H1 (cell line): ENCODE data around the gene DHDH. TPM values are rescaled to one million over a fixed set of nuclear protein-coding genes. Genes with fewer than 3 reads are reported as not detected.

ENCODE experiments used
- CTCF ChIA-PET: fragments of 300-600 bp; sonication (Branson Sonifier 250); formaldehyde crosslinking; loops from one replicate; lab custom pipeline; 2021; ENCODE audit not compliant: partially characterized antibody; lab: Charles Lee
- POLR2A ChIA-PET: fragments of 300-600 bp; sonication (Branson Sonifier 250); formaldehyde crosslinking; loops from one replicate; lab custom pipeline; 2021; ENCODE audit warnings: inconsistent platforms; ENCODE audit not compliant: partially characterized antibody; lab: Charles Lee
- DNase-seq, 2 experiments: peaks; one replicate each; pipeline versions ENCODE4 v3.0.0 to v3.0.0-alpha.2; 2010 to 2022; ENCODE audit warnings: low spot score in 2 of 2, low read depth in 1 of 2, mixed read lengths in 1 of 2
- FAIRE-seq: peaks from 2 replicates; lab custom pipeline; 2011; peaks lifted over from hg19 to GRCh38; lab: Jason Lieb, UNC
- H2AFZ ChIP-seq: 2 replicates; pipeline ENCODE4 v1.8.1; 2012; ENCODE audit warnings: low read length, inconsistent platforms
- H2AK5ac ChIP-seq: 2 replicates; pipeline ENCODE4 v1.6.1; 2013; ENCODE audit warnings: low read depth, low read length
- H2BK120ac ChIP-seq: replicated peaks from 2 replicates; pipeline ENCODE3; 2013; ENCODE audit warnings: low read depth, low read length, inconsistent platforms
- H2BK12ac ChIP-seq: 2 replicates; pipeline ENCODE4 v1.6.1; 2013; ENCODE audit warnings: low read depth, low read length
- H2BK15ac ChIP-seq: 2 replicates; pipeline ENCODE4 v1.6.1; 2013; ENCODE audit warnings: low read length
- H2BK20ac ChIP-seq: 2 replicates; pipeline ENCODE4 v1.6.1; 2013; ENCODE audit warnings: low read length
- H2BK5ac ChIP-seq: 2 replicates; pipeline ENCODE4 v1.6.1; 2013; ENCODE audit warnings: low read depth, low read length
- H3K14ac ChIP-seq: 2 replicates; pipeline ENCODE4 v1.6.1; 2013; ENCODE audit warnings: inconsistent platforms; ENCODE audit not compliant: insufficient read length
- H3K18ac ChIP-seq: 2 replicates; pipeline ENCODE4 v1.6.1; 2013; ENCODE audit warnings: low read length; ENCODE audit errors: extremely low read depth
- H3K23ac ChIP-seq: 2 replicates; pipeline ENCODE4 v1.6.1; 2013; ENCODE audit warnings: inconsistent platforms; ENCODE audit not compliant: insufficient read length
- H3K23me2 ChIP-seq: 2 replicates; pipeline ENCODE4 v1.6.1; 2013; ENCODE audit warnings: low read depth, low read length
- H3K27ac ChIP-seq: 2 replicates; pipeline ENCODE4 v1.6.1; 2011; ENCODE audit warnings: low read depth, low read length, inconsistent platforms
- H3K27me3 ChIP-seq, 4 experiments: replicated peaks in 1 of 4; 1 replicate in 1 of 4; 2 replicates in 3 of 4; pipeline versions ENCODE4 v1.6.1 to v1.8.1; 2011 to 2013; ENCODE audit warnings: low read length in 3 of 4, mild to moderate bottlenecking in 3 of 4, inconsistent platforms in 2 of 4, mixed read lengths in 2 of 4, moderate library complexity in 1 of 4; ENCODE audit not compliant: control insufficient read depth in 3 of 4, insufficient read depth in 3 of 4; ENCODE audit errors: extremely low read depth in 1 of 4
- H3K36me3 ChIP-seq, 4 experiments: 2 replicates each; pipeline versions ENCODE4 v1.6.1 to v1.8.1; 2011 to 2013; ENCODE audit warnings: mild to moderate bottlenecking in 4 of 4, low read length in 3 of 4, moderate library complexity in 2 of 4, control low read depth in 1 of 4, inconsistent platforms in 1 of 4; ENCODE audit not compliant: insufficient read depth in 4 of 4, control insufficient read depth in 2 of 4
- H3K4ac ChIP-seq: replicated peaks from 2 replicates; pipeline ENCODE3; 2013; ENCODE audit warnings: low read length, low read depth, mixed read lengths, inconsistent platforms; ENCODE audit not compliant: insufficient read length
- H3K4me1 ChIP-seq, 4 experiments: replicated peaks in 1 of 4; 1 replicate in 1 of 4; 2 replicates in 3 of 4; pipeline versions ENCODE4 v1.6.1 to v1.8.1; 2011 to 2013; ENCODE audit warnings: low read length in 3 of 4, inconsistent platforms in 2 of 4, mixed read lengths in 1 of 4; ENCODE audit not compliant: insufficient read depth in 4 of 4, control insufficient read depth in 3 of 4
- H3K4me2 ChIP-seq, 2 experiments: 2 replicates each; pipeline versions ENCODE4 v1.6.1 to v1.8.1; 2011 to 2013; ENCODE audit warnings: low read depth in 2 of 2, low read length in 2 of 2, control low read depth in 1 of 2, inconsistent platforms in 1 of 2, mild to moderate bottlenecking in 1 of 2; ENCODE audit not compliant: insufficient read depth in 1 of 2
- H3K4me3 ChIP-seq, 4 experiments: fragments of 200-600, 300-600 bp in 1 of 4; sonication (generic), shearing (Covaris generic), sonication (Bioruptor Twin) in 1 of 4; 2 replicates each; pipeline versions ENCODE4 v1.5.1 to v1.8.1; 2011 to 2016; ENCODE audit warnings: low read length in 4 of 4, low read depth in 3 of 4, control low read depth in 2 of 4, inconsistent platforms in 2 of 4, mild to moderate bottlenecking in 2 of 4, mixed read lengths in 1 of 4, moderate library complexity in 1 of 4; ENCODE audit not compliant: insufficient read depth in 2 of 4; ENCODE audit errors: extremely low read depth in 1 of 4
- H3K56ac ChIP-seq: replicated peaks from 2 replicates; pipeline ENCODE3; 2013; ENCODE audit warnings: low read depth, mild to moderate bottlenecking, mixed read lengths, low read length, inconsistent platforms; ENCODE audit not compliant: insufficient read length
- H3K79me1 ChIP-seq: 2 replicates; pipeline ENCODE4 v1.6.1; 2013; ENCODE audit warnings: low read depth, low read length, control low read depth
- H3K79me2 ChIP-seq, 2 experiments: 2 replicates each; pipeline versions ENCODE4 v1.6.1 to v1.8.1; 2012 to 2013; ENCODE audit warnings: low read length in 2 of 2, mild to moderate bottlenecking in 2 of 2, inconsistent platforms in 1 of 2; ENCODE audit not compliant: insufficient read depth in 2 of 2, control insufficient read depth in 1 of 2
- H3K9ac ChIP-seq, 4 experiments: replicated peaks in 1 of 4; 1 replicate in 1 of 4; 2 replicates in 3 of 4; pipeline versions ENCODE4 v1.6.1 to v1.8.1; 2011 to 2013; ENCODE audit warnings: low read depth in 3 of 4, low read length in 3 of 4, control low read depth in 2 of 4, mild to moderate bottlenecking in 2 of 4, moderate library complexity in 2 of 4, inconsistent platforms in 1 of 4; ENCODE audit errors: extremely low read depth in 1 of 4
- H3K9me3 ChIP-seq, 2 experiments: 2 replicates each; pipeline versions ENCODE4 v1.6.1 to v1.8.1; 2012 to 2013; ENCODE audit warnings: mild to moderate bottlenecking in 2 of 2, moderate library complexity in 2 of 2, control low read depth in 1 of 2, inconsistent platforms in 1 of 2, low read depth in 1 of 2, low read length in 1 of 2, mixed read lengths in 1 of 2; ENCODE audit not compliant: insufficient read depth in 2 of 2
- H4K20me1 ChIP-seq, 2 experiments: replicated peaks in 1 of 2; 2 replicates each; pipeline versions ENCODE3 to v1.8.1; 2011 to 2013; ENCODE audit warnings: inconsistent platforms in 2 of 2, low read length in 2 of 2, mild to moderate bottlenecking in 1 of 2; ENCODE audit not compliant: insufficient read depth in 2 of 2, control insufficient read depth in 1 of 2
- H4K5ac ChIP-seq: 2 replicates; pipeline ENCODE4 v1.6.1; 2013; ENCODE audit warnings: low read length, low read depth, mixed read lengths, inconsistent platforms; ENCODE audit not compliant: insufficient read length
- H4K8ac ChIP-seq: 2 replicates; pipeline ENCODE4 v1.8.0; 2013; ENCODE audit warnings: mild to moderate bottlenecking, moderate library complexity, low read length, inconsistent platforms; ENCODE audit not compliant: insufficient read depth; ENCODE audit errors: extremely low read depth
- H4K91ac ChIP-seq: replicated peaks from 2 replicates; pipeline ENCODE3; 2013; ENCODE audit warnings: low read length, mixed read lengths, inconsistent platforms; ENCODE audit not compliant: insufficient read length
- ASH2L ChIP-seq: fragments of 200-600, 300-600 bp; sonication (generic); IDR thresholded peaks from one replicate; pipeline ENCODE4 v1.7.1; 2017; ENCODE audit warnings: low read length
- CBX8 ChIP-seq: fragments of 300-800, 300-1000 bp; sonication (generic); IDR thresholded peaks from 2 replicates; pipeline ENCODE4 v1.7.1; 2016; ENCODE audit warnings: low read depth, low read length, borderline replicate concordance
- CEBPB ChIP-seq: IDR thresholded peaks from 2 replicates; pipeline ENCODE4 v1.6.1; 2012; ENCODE audit warnings: low read depth, low read length
- CTBP2 ChIP-seq: IDR thresholded peaks from 2 replicates; pipeline ENCODE4 v1.7.0; 2011; ENCODE audit warnings: borderline replicate concordance, mild to moderate bottlenecking, moderate library complexity, mixed read lengths, low read length; ENCODE audit not compliant: insufficient read depth, insufficient read length
- JUN ChIP-seq: IDR thresholded peaks from 2 replicates; pipeline ENCODE4 v1.6.1; 2011; ENCODE audit warnings: low read depth, mild to moderate bottlenecking, improper control_type of control experiment, low read length
- JUND ChIP-seq: IDR thresholded peaks from 2 replicates; pipeline ENCODE4 v1.6.1; 2011; ENCODE audit warnings: mild to moderate bottlenecking, improper control_type of control experiment, low read length
- KDM4A ChIP-seq: IDR thresholded peaks from one replicate; pipeline ENCODE4 v1.7.1; 2012; ENCODE audit warnings: low read depth, mild to moderate bottlenecking, moderate library complexity, low read length, inconsistent platforms; ENCODE audit not compliant: severe bottlenecking
- RNF2 ChIP-seq: fragments of 200-900, 300-1000 bp; sonication (generic); IDR thresholded peaks from 2 replicates; pipeline ENCODE4 v1.7.1; 2016; ENCODE audit warnings: borderline replicate concordance, low read depth, mild to moderate bottlenecking, antibody characterized with exemption, low read length; ENCODE audit not compliant: poor library complexity, severe bottlenecking; ENCODE audit errors: missing control alignments
- SRF ChIP-seq: IDR thresholded peaks from 2 replicates; pipeline ENCODE4 v1.6.1; 2011; ENCODE audit warnings: mild to moderate bottlenecking, low read depth, low read length, moderate library complexity
- TAF7 ChIP-seq: optimal IDR thresholded peaks from 2 replicates; pipeline ENCODE3; 2011; ENCODE audit warnings: low read depth, mild to moderate bottlenecking, inconsistent platforms, low read length, moderate library complexity, borderline replicate concordance
- TCF12 ChIP-seq: IDR thresholded peaks from 2 replicates; pipeline ENCODE4 v1.6.1; 2011; ENCODE audit warnings: low read depth, mild to moderate bottlenecking, low read length
- TEAD4 ChIP-seq: IDR thresholded peaks from 2 replicates; pipeline ENCODE4 v1.6.1; 2012; ENCODE audit warnings: low read depth, low read length, inconsistent platforms, mixed read lengths
- YY1 ChIP-seq: IDR thresholded peaks from 2 replicates; pipeline ENCODE4 v1.6.1; 2011; ENCODE audit warnings: low read depth, mild to moderate bottlenecking, low read length
- WGBS, 2 experiments: shearing (Covaris generic) in 1 of 2; methylation state at CpG; one replicate each; pipeline versions ENCODE4 v1.1.6 to v1.1.7; 2013 to 2015; ENCODE audit warnings: low lambda C conversion rate in 2 of 2, mixed read lengths in 2 of 2, inconsistent platforms in 1 of 2, low coverage in 1 of 2, missing lambda C conversion rate in 1 of 2; ENCODE audit not compliant: insufficient replicate concordance in 2 of 2, insufficient coverage in 1 of 2, insufficient read length in 1 of 2; ENCODE audit errors: extremely low coverage in 1 of 2, missing lambda C conversion rate in 1 of 2; 5-methylcytosine and 5-hydroxymethylcytosine counted together
- polyA plus RNA-seq, 7 experiments: library from polyadenylated mRNA; depleted of rRNA in 3 of 7; stranded (reverse) in 5 of 7; unstranded in 2 of 7; fragments of >200 nt in 5 of 7; fragments of 200-250 nt in 2 of 7; gene quantifications; 1 replicate in 5 of 7; 2 replicates in 1 of 7; 4 replicates in 1 of 7; pipeline versions ENCODE4 v1.2.1 to v1.2.3, GENCODE V29; 2011 to 2013; ENCODE audit warnings: missing spikeins in 2 of 7, mixed read lengths in 2 of 7
- total RNA-seq: library from RNA; stranded (reverse); fragmentation: NEBNext Ultra II Directional; extraction: Animal tissue kit (Norgen Biotek cat#: 25700); gene quantifications from 2 replicates; pipeline ENCODE4 v1.2.1, GENCODE V29; 2021
- TF ChIP-seq, protein P1 (sequence below): IDR thresholded peaks from 2 replicates; pipeline ENCODE4 v1.6.1; 2012; ENCODE audit warnings: inconsistent platforms

The DHDH gene
- total and polyA plus RNA-seq, 2 of the 8 experiments (the other 6 are each of a cell fraction or from before 2014, with no cell fraction given) = 2.2 to 2.8 TPM

GRCh38 chr19:48945415-48945814 is 11.9 kb downstream of the DHDH start:
- CTCF ChIA-PET = interaction anchor here (0.6 kb wide), 1 partner anchor 10 kb away, joined by 3 read pairs; no protein-coding TSS in a partner anchor
- H4K8ac ChIP-seq = no peak overlapping the region
- H3K4me2 ChIP-seq = no peak overlapping the region
- no peak overlapping the region for H3K23ac ChIP-seq
- no peak overlapping the region for H2BK120ac ChIP-seq
- no peaks in the 10 kb centered on the region for H3K27me3 ChIP-seq
- no peaks in the 10 kb centered on the region for H3K9me3 ChIP-seq
- H2AK5ac ChIP-seq = no peak overlapping the region
- H4K5ac ChIP-seq = no peak overlapping the region
- no peaks in the 10 kb centered on the region for H3K23me2 ChIP-seq
- peaks cover 0 to 2% of the 10 kb centered on the region in 2 experiments for H4K20me1 ChIP-seq
- no peak overlapping the region for H2AFZ ChIP-seq
- no peak for DNase-seq
- H3K9ac ChIP-seq = no peak overlapping the region
- H3K4ac ChIP-seq = no peak overlapping the region
- H3K4me1 ChIP-seq = 0 out of 7 replicates have a peak, but pooled peaks cover 0 to 2% (median 0%) of the 10 kb centered on the region in 4 experiments
- H3K4me3 ChIP-seq = no peak overlapping the region
- no peak overlapping the region for H3K14ac ChIP-seq
- H2BK15ac ChIP-seq = no peak overlapping the region
- no peak overlapping the region for H2BK12ac ChIP-seq
- no peak overlapping the region for H3K27ac ChIP-seq
- no peak overlapping the region for H2BK5ac ChIP-seq
- FAIRE-seq = no peak
- H3K56ac ChIP-seq = no peak overlapping the region
- WGBS, 2 experiments = 93% methylated on average over 5 of the region's 5 CpGs; no CpG with 5 or more reads in 1 of the 2 experiments
- H3K79me1 ChIP-seq = no peaks in the 10 kb centered on the region
- POLR2A ChIA-PET = interaction anchor here (0.6 to 2.3 kb wide), 6 partner anchors 17 to 36 kb away, joined by 3 to 6 read pairs (median 5); partner anchors contain the start of gene FTL
- no peak overlapping the region for H2BK20ac ChIP-seq
- H4K91ac ChIP-seq = no peak overlapping the region
- no peaks in the 10 kb centered on the region for H3K79me2 ChIP-seq
- no peaks in the 10 kb centered on the region for H3K36me3 ChIP-seq
- no peak overlapping the region for H3K18ac ChIP-seq
- no peak for TF ChIP-seq CEBPB
- TF ChIP-seq JUND = no peak
- no peak for TF ChIP-seq TEAD4
- TF ChIP-seq YY1 = no peak
- TF ChIP-seq RNF2 = no peak
- no peak for TF ChIP-seq SRF
- TF ChIP-seq KDM4A = no peak
- no peak for TF ChIP-seq CBX8
- no peak for TF ChIP-seq TAF7
- no peak for TF ChIP-seq JUN
- no peak for TF ChIP-seq ASH2L
- TF ChIP-seq, protein P1, sequence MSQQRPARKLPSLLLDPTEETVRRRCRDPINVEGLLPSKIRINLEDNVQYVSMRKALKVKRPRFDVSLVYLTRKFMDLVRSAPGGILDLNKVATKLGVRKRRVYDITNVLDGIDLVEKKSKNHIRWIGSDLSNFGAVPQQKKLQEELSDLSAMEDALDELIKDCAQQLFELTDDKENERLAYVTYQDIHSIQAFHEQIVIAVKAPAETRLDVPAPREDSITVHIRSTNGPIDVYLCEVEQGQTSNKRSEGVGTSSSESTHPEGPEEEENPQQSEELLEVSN = no peak
- TF ChIP-seq TCF12 = no peak
- no peak for TF ChIP-seq CTBP2
